Measurements from ENCODE around the gene FBN1.

FBN1 gene

GRCh38 chr15:48515500-48515899 is 130.0 kb downstream of the FBN1 start (continued):
- TF ChIP-seq, protein P1, sequence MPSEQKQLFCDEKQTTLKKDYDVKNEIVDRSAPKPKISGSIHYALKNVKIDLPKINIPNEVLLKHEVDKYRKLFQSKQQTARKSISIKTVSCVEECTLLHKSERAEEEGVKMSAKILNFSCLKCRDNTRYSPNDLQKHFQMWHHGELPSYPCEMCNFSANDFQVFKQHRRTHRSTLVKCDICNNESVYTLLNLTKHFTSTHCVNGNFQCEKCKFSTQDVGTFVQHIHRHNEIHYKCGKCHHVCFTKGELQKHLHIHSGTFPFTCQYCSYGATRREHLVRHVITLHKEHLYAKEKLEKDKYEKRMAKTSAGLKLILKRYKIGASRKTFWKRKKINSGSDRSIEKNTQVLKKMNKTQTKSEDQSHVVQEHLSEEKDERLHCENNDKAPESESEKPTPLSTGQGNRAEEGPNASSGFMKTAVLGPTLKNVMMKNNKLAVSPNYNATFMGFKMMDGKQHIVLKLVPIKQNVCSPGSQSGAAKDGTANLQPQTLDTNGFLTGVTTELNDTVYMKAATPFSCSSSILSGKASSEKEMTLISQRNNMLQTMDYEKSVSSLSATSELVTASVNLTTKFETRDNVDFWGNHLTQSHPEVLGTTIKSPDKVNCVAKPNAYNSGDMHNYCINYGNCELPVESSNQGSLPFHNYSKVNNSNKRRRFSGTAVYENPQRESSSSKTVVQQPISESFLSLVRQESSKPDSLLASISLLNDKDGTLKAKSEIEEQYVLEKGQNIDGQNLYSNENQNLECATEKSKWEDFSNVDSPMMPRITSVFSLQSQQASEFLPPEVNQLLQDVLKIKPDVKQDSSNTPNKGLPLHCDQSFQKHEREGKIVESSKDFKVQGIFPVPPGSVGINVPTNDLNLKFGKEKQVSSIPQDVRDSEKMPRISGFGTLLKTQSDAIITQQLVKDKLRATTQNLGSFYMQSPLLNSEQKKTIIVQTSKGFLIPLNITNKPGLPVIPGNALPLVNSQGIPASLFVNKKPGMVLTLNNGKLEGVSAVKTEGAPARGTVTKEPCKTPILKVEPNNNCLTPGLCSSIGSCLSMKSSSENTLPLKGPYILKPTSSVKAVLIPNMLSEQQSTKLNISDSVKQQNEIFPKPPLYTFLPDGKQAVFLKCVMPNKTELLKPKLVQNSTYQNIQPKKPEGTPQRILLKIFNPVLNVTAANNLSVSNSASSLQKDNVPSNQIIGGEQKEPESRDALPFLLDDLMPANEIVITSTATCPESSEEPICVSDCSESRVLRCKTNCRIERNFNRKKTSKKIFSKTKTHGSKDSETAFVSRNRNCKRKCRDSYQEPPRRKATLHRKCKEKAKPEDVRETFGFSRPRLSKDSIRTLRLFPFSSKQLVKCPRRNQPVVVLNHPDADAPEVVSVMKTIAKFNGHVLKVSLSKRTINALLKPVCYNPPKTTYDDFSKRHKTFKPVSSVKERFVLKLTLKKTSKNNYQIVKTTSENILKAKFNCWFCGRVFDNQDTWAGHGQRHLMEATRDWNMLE (tag by site-specific recombination; conservative IDR thresholded peaks at IDR 0.05; ENCODE audit: low read depth), result no peak
- no peak for TF ChIP-seq SALL2 (tag by site-specific recombination; IDR thresholded peaks at IDR 0.05; ENCODE audit: borderline replicate concordance)

DNA sequence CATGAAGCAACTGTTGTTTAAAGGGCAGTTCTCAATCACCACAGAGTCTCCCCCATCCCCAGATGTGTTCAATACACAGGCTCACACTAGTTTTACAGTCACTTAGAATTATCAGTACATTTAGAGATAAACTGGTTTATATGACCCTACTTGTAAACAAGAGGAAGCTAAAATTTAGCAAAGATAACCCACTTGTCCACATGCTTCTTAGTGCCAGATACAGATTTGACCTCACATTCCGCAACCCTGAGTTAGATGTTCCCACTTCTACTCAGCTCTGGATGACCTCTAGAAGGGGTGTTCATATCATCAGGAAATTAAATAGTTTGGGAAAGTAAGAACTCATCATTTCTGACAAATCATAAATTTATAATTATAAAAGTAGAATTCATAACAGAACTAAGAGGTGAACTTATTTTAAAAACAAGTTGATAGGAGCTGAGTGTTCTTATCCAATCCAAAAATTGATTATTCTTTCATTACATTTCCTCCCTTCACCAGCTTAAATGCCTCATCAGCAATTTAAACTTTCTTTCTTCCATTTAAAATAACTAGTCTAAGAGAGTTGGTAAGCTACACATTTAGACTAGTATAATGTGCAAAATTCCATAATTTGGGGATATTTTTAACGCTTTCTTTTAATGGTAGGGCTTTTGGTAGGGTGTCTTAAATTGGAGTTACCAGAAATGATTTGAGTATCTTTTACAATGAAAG is 131.2 kb downstream of the FBN1 start:
- Histone ChIP-seq H3K36me3 (ENCODE audit: control insufficient read depth in 2 of 2, insufficient read depth in 1 of 2, low read length in 2 of 2) (peaks cover 0 to 9% of the 10 kb centered on the region in 2 experiments; a peak in 1 of 3 replicates), H3K27ac (ENCODE audit: extremely low read depth, low read depth, low read length) (no peak overlapping the region), H3K9me3 (ENCODE audit: control insufficient read depth, insufficient read depth, low read depth, low read length) (no peaks in the 10 kb centered on the region), H3K4me3 (ENCODE audit: low read depth, low read length) (no peak overlapping the region), H3K4me1 (ENCODE audit: control insufficient read depth, insufficient read depth, low read length) (no peaks in the 10 kb centered on the region)
- ChIA-PET POLR2A (no interaction called here), CTCF (interaction anchor here (0.8 kb wide), 1 partner anchor 34 kb away, joined by 3 read pairs; no protein-coding TSS in a partner anchor)
- TF ChIP-seq ZNF433 (tag by site-specific recombination; IDR thresholded peaks at IDR 0.05; ENCODE audit: low read depth) (no peak), ZNF157 (tag by site-specific recombination; IDR thresholded peaks at IDR 0.05) (no peak)
- TF ChIP-seq, protein P2, sequence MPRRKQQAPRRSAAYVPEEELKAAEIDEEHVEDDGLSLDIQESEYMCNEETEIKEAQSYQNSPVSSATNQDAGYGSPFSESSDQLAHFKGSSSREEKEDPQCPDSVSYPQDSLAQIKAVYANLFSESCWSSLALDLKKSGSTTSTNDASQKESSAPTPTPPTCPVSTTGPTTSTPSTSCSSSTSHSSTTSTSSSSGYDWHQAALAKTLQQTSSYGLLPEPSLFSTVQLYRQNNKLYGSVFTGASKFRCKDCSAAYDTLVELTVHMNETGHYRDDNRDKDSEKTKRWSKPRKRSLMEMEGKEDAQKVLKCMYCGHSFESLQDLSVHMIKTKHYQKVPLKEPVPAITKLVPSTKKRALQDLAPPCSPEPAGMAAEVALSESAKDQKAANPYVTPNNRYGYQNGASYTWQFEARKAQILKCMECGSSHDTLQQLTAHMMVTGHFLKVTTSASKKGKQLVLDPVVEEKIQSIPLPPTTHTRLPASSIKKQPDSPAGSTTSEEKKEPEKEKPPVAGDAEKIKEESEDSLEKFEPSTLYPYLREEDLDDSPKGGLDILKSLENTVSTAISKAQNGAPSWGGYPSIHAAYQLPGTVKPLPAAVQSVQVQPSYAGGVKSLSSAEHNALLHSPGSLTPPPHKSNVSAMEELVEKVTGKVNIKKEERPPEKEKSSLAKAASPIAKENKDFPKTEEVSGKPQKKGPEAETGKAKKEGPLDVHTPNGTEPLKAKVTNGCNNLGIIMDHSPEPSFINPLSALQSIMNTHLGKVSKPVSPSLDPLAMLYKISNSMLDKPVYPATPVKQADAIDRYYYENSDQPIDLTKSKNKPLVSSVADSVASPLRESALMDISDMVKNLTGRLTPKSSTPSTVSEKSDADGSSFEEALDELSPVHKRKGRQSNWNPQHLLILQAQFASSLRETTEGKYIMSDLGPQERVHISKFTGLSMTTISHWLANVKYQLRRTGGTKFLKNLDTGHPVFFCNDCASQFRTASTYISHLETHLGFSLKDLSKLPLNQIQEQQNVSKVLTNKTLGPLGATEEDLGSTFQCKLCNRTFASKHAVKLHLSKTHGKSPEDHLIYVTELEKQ (tag by site-specific recombination; IDR thresholded peaks at IDR 0.05; ENCODE audit: borderline replicate concordance), result no peak

- Histone ChIP-seq H3K4me3 (ENCODE audit: low read depth, low read length) (no peak overlapping the region), H3K9me3 (ENCODE audit: control insufficient read depth, insufficient read depth, low read depth, low read length) (no peaks in the 10 kb centered on the region), H3K36me3 (ENCODE audit: control insufficient read depth in 2 of 2, insufficient read depth in 1 of 2, low read length in 2 of 2) (peaks cover 0 to 9% of the 10 kb centered on the region in 2 experiments; a peak in 1 of 3 replicates), H3K27ac (ENCODE audit: extremely low read depth, low read depth, low read length) (no peak overlapping the region), H3K4me1 (ENCODE audit: control insufficient read depth, insufficient read depth, low read length) (no peaks in the 10 kb centered on the region)
- ChIA-PET CTCF (interaction anchor here (0.6 to 0.7 kb wide), 2 partner anchors 32 to 152 kb away, joined by 4 to 5 read pairs; no protein-coding TSS in a partner anchor), POLR2A (no interaction called here)
- TF ChIP-seq ZNF623 (tag by site-specific recombination; IDR thresholded peaks at IDR 0.05), result no peak
- no peak for TF ChIP-seq ZNF654 (tag by site-specific recombination; IDR thresholded peaks at IDR 0.05; ENCODE audit: low read depth)
- TF ChIP-seq ZBTB10 (tag by site-specific recombination; IDR thresholded peaks at IDR 0.05), result no peak
- no peak for TF ChIP-seq ZNF2 (tag by site-specific recombination; IDR thresholded peaks at IDR 0.05)
- no peak for TF ChIP-seq ZNF24 (tag by site-specific recombination; IDR thresholded peaks at IDR 0.05)
- no peak for TF ChIP-seq HOXA7 (CRISPR knock-in tag; IDR thresholded peaks at IDR 0.05; ENCODE audit: borderline replicate concordance)
- TF ChIP-seq ZNF350 (tag by site-specific recombination; IDR thresholded peaks at IDR 0.05), result no peak
- no peak for TF ChIP-seq ZBTB6 (tag by site-specific recombination; IDR thresholded peaks at IDR 0.05)
- no peak for TF ChIP-seq ZNF791 (tag by site-specific recombination; IDR thresholded peaks at IDR 0.05)
- TF ChIP-seq SCRT1 (tag by site-specific recombination; IDR thresholded peaks at IDR 0.05; ENCODE audit: borderline replicate concordance), result no peak
- TF ChIP-seq ZNF629 (tag by site-specific recombination; IDR thresholded peaks at IDR 0.05), result no peak
- TF ChIP-seq, protein P3, sequence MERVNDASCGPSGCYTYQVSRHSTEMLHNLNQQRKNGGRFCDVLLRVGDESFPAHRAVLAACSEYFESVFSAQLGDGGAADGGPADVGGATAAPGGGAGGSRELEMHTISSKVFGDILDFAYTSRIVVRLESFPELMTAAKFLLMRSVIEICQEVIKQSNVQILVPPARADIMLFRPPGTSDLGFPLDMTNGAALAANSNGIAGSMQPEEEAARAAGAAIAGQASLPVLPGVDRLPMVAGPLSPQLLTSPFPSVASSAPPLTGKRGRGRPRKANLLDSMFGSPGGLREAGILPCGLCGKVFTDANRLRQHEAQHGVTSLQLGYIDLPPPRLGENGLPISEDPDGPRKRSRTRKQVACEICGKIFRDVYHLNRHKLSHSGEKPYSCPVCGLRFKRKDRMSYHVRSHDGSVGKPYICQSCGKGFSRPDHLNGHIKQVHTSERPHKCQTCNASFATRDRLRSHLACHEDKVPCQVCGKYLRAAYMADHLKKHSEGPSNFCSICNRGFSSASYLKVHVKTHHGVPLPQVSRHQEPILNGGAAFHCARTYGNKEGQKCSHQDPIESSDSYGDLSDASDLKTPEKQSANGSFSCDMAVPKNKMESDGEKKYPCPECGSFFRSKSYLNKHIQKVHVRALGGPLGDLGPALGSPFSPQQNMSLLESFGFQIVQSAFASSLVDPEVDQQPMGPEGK (tag by site-specific recombination; IDR thresholded peaks at IDR 0.05), result no peak
Measured at GRCh38 chr15:48510976-48511375, 134.5 kb downstream of the FBN1 start.

All from HEK293 (cell line).